Stomach smooth muscle (tissue), 2 donors: ENCODE data around the gene C15orf40.

ENCODE experiments used
- H3K27ac ChIP-seq: one replicate; pipeline ENCODE4 v1.7.0; 2013; ENCODE audit warnings: mild to moderate bottlenecking, low read length, inconsistent platforms
- H3K27me3 ChIP-seq, 2 donors: one replicate each; pipeline ENCODE4 v1.7.0; 2013; ENCODE audit warnings: low read length in 2 of 2; ENCODE audit not compliant: insufficient read depth in 2 of 2, control insufficient read depth in 1 of 2
- H3K36me3 ChIP-seq, 2 donors: one replicate each; pipeline ENCODE4 v1.7.0; 2013; ENCODE audit warnings: low read length in 2 of 2; ENCODE audit not compliant: control insufficient read depth in 2 of 2, insufficient read depth in 2 of 2
- H3K4me1 ChIP-seq: one replicate; pipeline ENCODE4 v1.7.0; 2013; ENCODE audit warnings: low read length; ENCODE audit not compliant: control insufficient read depth, insufficient read depth
- H3K4me3 ChIP-seq, 2 donors: one replicate each; pipeline ENCODE4 v1.7.0; 2013; ENCODE audit warnings: low read length in 2 of 2
- H3K9ac ChIP-seq, 2 donors: one replicate each; pipeline ENCODE4 v1.7.0; 2013; ENCODE audit warnings: low read length in 2 of 2, mild to moderate bottlenecking in 1 of 2
- H3K9me3 ChIP-seq, 2 donors: one replicate each; pipeline ENCODE4 v1.7.0; 2013; ENCODE audit warnings: low read length in 2 of 2; ENCODE audit not compliant: control insufficient read depth in 2 of 2
- donor health status: healthy.
- donor health status: Pancreatic carcinoma.

C15orf40 gene

DNA sequence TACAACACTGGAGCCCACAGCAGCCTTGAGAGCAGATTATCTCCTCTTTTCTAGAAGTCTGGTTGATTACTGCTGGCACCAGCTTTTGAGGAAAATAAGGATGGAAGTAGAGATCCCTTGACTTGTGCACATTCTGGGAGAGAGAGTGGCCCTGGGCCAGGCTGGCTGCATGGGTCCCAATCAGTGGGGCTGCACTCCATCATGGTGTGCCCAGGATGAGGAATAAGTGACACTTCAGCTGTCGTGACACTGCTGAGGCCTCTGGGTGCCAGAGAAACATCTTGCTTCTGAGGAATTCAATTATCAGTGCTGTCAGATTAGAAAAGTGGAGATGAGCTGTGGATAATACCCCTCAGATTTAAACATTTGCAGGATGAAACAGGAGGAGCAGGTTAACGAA, 16.4 kb downstream of the C15orf40 start:
- Histone ChIP-seq H3K27ac (no peak overlapping the region), H3K4me3 (no peak overlapping the region), H3K9ac (no peak overlapping the region), H3K36me3 (peaks cover 0 to 2% of the 10 kb centered on the region in 2 donors), H3K4me1 (peaks cover 8% of the 10 kb centered on the region), H3K9me3 (no peaks in the 10 kb centered on the region), H3K27me3 (no peaks in the 10 kb centered on the region)

DNA sequence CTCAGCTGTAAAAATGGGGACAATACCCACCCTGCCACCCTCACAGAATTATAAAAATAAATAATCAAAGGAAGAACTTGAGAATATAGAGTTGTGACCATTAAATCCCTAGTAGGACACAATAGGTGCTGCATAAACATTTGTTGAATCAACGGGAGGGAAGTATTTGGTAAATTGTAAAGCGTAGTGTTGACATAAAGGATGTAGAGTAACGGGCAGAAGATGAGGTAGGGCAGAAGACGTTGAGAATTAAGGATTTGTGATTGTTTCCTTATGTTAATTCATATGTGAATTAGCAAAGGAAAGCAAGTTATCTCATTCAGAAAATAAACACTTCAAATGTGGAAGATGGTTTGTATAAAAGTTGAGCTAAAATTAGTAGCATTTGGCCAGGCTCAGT, 18.3 kb downstream of the C15orf40 start:
- Histone ChIP-seq H3K4me1 (no peaks in the 10 kb centered on the region), H3K9me3 (no peaks in the 10 kb centered on the region), H3K36me3 (peaks cover 6 to 9% of the 10 kb centered on the region in 2 donors), H3K9ac (no peak overlapping the region), H3K27ac (no peak overlapping the region), H3K4me3 (no peak overlapping the region), H3K27me3 (no peaks in the 10 kb centered on the region)

DNA sequence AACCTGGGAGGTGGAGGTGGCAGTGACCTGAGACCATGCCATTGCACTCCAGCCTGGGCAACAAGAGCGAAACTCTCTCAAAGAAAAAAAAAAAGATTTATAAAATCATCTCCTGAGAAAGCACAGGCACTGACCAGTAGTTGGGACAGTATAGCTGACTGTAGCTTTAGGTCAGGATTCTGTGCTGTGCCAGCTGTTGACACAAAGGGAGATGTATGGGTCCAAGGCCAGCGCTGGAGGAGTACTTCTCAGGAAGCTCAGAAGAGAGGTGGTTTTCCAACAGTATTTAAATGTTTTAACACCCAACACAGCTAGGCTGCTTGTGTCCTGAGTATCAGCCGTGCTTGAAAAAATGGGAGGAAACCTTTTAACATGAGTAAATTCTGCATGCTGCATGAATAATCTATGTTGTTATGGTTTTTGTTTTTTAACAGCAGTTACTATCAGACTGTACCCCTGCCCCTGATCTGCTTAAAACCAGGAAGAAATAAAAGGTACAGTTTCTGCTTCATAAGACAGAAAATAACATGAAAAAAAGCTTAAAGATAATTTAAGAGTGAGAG, 18.9 kb downstream of the C15orf40 start:
- Histone ChIP-seq H3K27me3 (no peaks in the 10 kb centered on the region), H3K4me1 (no peaks in the 10 kb centered on the region), H3K36me3 (peaks cover 6 to 9% of the 10 kb centered on the region in 2 donors), H3K9ac (no peak overlapping the region), H3K9me3 (no peaks in the 10 kb centered on the region), H3K27ac (no peak overlapping the region), H3K4me3 (no peak overlapping the region)

DNA sequence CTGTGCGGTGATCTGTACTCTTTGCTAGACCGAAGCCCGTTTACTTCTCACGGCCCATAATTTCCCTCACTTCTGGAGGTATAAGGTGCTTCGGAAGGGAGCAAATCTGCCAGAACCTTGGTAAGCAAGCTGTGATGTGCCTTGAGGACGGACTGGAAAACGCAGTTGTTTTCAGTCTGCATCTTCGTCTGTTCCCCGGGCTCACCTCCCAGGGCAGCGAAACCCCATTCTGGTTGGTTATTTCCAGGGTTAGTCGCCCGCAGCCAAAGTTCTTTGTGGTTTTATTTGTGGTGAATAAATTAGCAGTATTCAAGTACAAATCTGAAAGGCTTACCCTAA, 25.0 kb downstream of the C15orf40 start:
- Histone ChIP-seq H3K9ac (peak overlapping the region; percentile 81 to 97), H3K36me3 (peaks cover 6 to 9% of the 10 kb centered on the region in 2 donors), H3K9me3 (no peaks in the 10 kb centered on the region), H3K27ac (peak overlapping the region; percentile 71), H3K4me3 (peak overlapping the region; percentile 93 to 100), H3K4me1 (peaks cover 10% of the 10 kb centered on the region), H3K27me3 (no peaks in the 10 kb centered on the region)

DNA sequence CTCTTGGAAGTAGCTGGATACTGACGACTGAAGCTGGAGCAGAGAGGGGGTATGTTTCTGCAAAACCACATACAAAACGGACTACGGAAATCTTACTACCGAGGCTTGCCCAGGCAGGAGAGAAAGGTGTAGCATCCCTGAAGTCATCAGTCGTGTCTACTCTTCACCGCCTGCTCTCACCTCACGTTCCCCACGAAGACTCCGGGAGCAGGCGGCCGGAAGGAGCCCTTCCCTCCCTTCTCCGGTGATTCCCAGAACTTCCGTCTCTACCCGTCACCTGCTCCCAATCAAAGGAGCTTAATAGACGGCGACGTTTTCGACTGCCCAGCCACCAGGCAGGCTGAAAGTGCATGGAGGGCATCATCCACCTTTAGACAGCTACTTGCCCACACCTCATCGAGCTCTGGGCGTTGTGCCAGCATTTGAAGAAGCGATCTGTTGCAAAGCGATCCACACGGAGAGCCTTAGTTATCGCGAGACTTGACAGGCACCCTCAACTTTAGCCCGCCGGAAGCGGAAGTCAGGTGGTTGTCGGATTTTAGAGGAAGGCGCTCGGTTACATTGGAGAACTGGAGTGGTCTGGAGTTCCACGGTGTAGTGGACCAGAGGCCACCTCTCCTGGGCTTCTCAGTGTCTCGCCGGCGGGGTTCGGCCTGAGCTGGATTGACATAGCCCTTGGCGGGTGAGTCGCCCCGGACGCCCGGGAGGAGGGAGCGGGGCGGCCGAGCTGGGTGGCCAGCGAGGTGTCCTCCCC, 25.6 kb downstream of the C15orf40 start, which contains the start of gene RAMAC:
TSS of gene RAMAC (plus strand) at position 523 of the 754 bp plus-strand sequence. CDS start 2,809 bp downstream, outside the sequence.
- peak within 1 kb of the TSS; percentile 71 for H3K27ac ChIP-seq
- H3K9ac ChIP-seq, result peak within 1 kb of the TSS; percentile 81 to 97
- peak within 1 kb of the TSS; percentile 93 to 100 for H3K4me3 ChIP-seq
- peaks cover 10% of the 10 kb centered on the region for H3K4me1 ChIP-seq
- peaks cover 6 to 9% of the 10 kb centered on the region in 2 donors for H3K36me3 ChIP-seq
- H3K27me3 ChIP-seq, result no peaks in the 10 kb centered on the region
- no peaks in the 10 kb centered on the region for H3K9me3 ChIP-seq

DNA sequence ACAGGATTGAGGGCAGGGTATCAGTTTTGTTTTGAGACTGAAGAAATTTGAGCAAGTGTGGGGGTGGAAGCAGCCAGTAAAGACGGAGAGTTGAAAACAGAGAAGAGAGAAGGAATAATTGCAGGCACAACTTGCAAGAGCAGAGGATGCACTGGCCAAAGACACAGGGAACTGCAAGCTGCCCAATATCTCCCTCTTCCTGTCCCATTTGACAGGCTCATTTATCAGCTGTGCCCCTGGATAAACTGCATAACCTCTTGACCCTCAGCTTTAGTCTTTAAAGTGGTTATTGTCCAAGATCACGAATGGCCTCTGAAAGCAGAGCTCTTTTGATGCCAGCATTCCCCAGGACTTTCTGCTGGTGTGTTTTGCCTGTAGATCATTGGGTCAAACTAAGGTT, 30.5 kb downstream of the C15orf40 start:
- Histone ChIP-seq H3K4me1 (peaks cover 6% of the 10 kb centered on the region), H3K9ac (no peak overlapping the region), H3K4me3 (no peak overlapping the region), H3K27me3 (no peaks in the 10 kb centered on the region), H3K27ac (no peak overlapping the region), H3K36me3 (no peaks in the 10 kb centered on the region), H3K9me3 (no peaks in the 10 kb centered on the region)

DNA sequence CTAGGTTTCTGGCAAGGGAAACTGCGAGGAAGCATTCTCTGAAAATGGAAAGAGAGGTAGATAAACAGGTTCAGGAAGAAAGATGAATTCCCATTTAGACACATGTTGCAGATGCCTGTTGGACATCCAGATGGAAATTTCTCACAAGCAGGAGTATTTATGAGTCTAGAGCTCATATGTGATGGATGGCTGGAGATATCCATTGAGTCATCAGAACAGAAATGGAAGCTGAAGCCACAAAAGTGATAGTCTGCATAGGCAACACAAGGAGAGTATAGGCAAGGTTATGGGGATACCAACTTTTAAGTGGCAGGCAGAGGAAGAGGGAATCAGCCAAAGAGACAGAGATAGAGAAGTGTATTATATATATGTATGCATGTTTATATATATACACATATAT, 31.7 kb downstream of the C15orf40 start:
- Histone ChIP-seq H3K4me1 (no peaks in the 10 kb centered on the region), H3K36me3 (no peaks in the 10 kb centered on the region), H3K27ac (no peak overlapping the region), H3K27me3 (no peaks in the 10 kb centered on the region), H3K9me3 (no peaks in the 10 kb centered on the region), H3K4me3 (no peak overlapping the region), H3K9ac (no peak overlapping the region)

DNA sequence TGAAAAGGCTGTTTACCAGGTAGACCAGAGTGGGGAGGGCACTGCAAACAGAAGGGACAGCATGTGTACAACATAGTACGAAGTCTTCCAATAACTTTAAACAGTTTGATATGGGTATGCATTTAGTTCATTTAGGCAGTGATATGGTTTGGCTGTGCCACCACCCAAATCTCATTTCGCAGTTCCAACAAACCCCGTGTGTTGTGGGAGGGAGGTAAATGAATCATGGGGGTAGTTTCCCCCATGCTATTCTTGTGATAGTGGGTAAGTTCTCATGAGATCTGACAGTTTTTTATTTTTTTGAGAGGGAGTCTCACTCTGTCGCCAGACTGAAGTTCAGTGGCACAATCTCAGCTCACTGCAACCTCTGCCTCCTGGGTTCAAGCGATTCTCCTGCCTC, 33.0 kb downstream of the C15orf40 start:
- no peaks in the 10 kb centered on the region for H3K4me1 ChIP-seq
- no peak overlapping the region for H3K9ac ChIP-seq
- H3K4me3 ChIP-seq, result no peak overlapping the region
- no peaks in the 10 kb centered on the region for H3K36me3 ChIP-seq
- H3K27me3 ChIP-seq, result no peaks in the 10 kb centered on the region
- no peaks in the 10 kb centered on the region for H3K9me3 ChIP-seq
- H3K27ac ChIP-seq, result no peak overlapping the region

DNA sequence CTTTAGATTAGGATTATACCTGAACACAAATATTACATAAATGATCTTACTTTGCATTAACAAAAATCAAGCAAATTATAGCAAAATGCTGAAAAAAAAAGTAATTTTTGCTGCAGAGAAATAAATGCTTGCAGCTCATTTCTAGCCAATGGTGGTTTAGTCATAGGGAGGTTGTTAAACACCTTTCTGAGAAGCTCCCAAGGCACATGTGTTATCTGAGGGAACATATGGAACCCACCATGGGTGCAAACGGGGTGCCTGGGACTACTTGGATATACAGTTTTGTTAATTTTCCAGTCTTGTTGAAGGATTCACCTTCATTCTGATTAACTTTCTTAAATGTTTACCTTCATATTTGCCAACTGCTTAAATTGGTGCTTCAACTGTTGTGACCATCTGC, 34.4 kb downstream of the C15orf40 start:
- H3K4me3 ChIP-seq, result no peak overlapping the region
- no peaks in the 10 kb centered on the region for H3K36me3 ChIP-seq

DNA sequence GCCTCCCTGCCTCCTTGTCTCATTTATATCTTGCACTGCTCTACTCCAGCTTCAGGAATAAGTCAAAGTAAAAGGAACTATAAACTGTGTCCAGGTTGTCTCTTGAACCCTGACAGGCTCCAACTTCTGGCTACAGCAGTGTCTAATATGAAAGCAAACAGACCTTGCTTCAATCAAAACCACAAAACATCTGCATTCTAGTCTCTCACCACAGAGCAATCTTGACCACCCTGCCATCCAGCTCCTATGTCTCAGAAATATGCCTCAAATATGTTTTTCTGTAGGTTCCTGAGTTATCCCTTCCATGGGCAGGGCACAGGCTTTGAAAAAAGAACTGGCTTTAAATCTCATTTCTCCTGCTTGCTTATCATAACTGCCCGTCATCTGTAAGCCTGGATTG, 38.4 kb downstream of the C15orf40 start:
- no peaks in the 10 kb centered on the region for H3K4me1 ChIP-seq
- H3K27ac ChIP-seq, result no peak overlapping the region
- H3K27me3 ChIP-seq, result no peaks in the 10 kb centered on the region
- H3K9me3 ChIP-seq, result no peaks in the 10 kb centered on the region
- no peak overlapping the region for H3K9ac ChIP-seq
- H3K4me3 ChIP-seq, result no peak overlapping the region
- H3K36me3 ChIP-seq, result no peaks in the 10 kb centered on the region

More for the DNA sequence above, 34.4 kb downstream of the C15orf40 start:
- Histone ChIP-seq H3K27ac (no peak overlapping the region), H3K27me3 (no peaks in the 10 kb centered on the region), H3K9me3 (no peaks in the 10 kb centered on the region), H3K9ac (no peak overlapping the region), H3K4me1 (no peaks in the 10 kb centered on the region)
